Natural killer cell (primary cell): ENCODE results near the gene MRS2. TPM values are rescaled to one million over a fixed set of nuclear protein-coding genes. Genes with fewer than 3 reads are reported as not detected.

Experiments used
- ATAC-seq, 3 donors: fragments of 150-1000 bp in 2 of 3; fragments of 200-7000 bp in 1 of 3; cut with Tn5 transposase; 1 replicate in 1 of 3; 2 replicates in 2 of 3; pipeline ENCODE4 v1.10.0; 2021; ENCODE audit warnings: mild to moderate bottlenecking in 2 of 3, moderate library complexity in 2 of 3
- DNase-seq, 2 donors: peaks; one replicate each; pipeline versions ENCODE4 v3.0.0 to v3.0.0-alpha.2; 2013 to 2021; ENCODE audit warnings: mixed read lengths in 1 of 2
- H3K27ac ChIP-seq: one replicate; pipeline ENCODE4 v1.5.1; 2013; ENCODE audit warnings: mild to moderate bottlenecking, low read length
- H3K27me3 ChIP-seq: one replicate; pipeline ENCODE4 v1.6.1; 2013; ENCODE audit warnings: low read length; ENCODE audit not compliant: control insufficient read depth, insufficient read depth
- H3K36me3 ChIP-seq: one replicate; pipeline ENCODE4 v1.6.1; 2013; ENCODE audit warnings: low read length; ENCODE audit not compliant: control insufficient read depth, insufficient read depth
- H3K4me1 ChIP-seq: one replicate; pipeline ENCODE4 v1.6.1; 2013; ENCODE audit warnings: low read length; ENCODE audit not compliant: control insufficient read depth, insufficient read depth
- H3K4me3 ChIP-seq: one replicate; pipeline ENCODE4 v1.5.1; 2013; ENCODE audit warnings: low read length
- H3K9me3 ChIP-seq: one replicate; pipeline ENCODE4 v1.6.1; 2013; ENCODE audit warnings: low read length; ENCODE audit not compliant: control insufficient read depth, insufficient read depth
- H3K27ac Mint-ChIP-seq, 2 donors: one replicate each; pipeline ENCODE4 v1.8.0; 2022; ENCODE audit warnings: mild to moderate bottlenecking in 2 of 2, mixed read lengths in 2 of 2, moderate library complexity in 1 of 2
- H3K27me3 Mint-ChIP-seq, 2 donors: one replicate each; pipeline ENCODE4 v1.8.0; 2022; ENCODE audit warnings: low read depth in 2 of 2, mixed read lengths in 2 of 2
- H3K36me3 Mint-ChIP-seq: one replicate; pipeline ENCODE4 v1.8.0; 2022; ENCODE audit warnings: mixed read lengths
- H3K4me1 Mint-ChIP-seq, 2 donors: one replicate each; pipeline ENCODE4 v1.8.0; 2022; ENCODE audit warnings: mixed read lengths in 2 of 2
- H3K4me3 Mint-ChIP-seq: one replicate; pipeline ENCODE4 v1.8.0; 2022; ENCODE audit warnings: mild to moderate bottlenecking, moderate library complexity, mixed read lengths
- H3K9me3 Mint-ChIP-seq, 2 donors: one replicate each; pipeline ENCODE4 v1.8.0; 2022; ENCODE audit warnings: mixed read lengths in 2 of 2
- WGBS: methylation state at CpG from one replicate; pipeline ENCODE4 v1.1.7; 2013; ENCODE audit warnings: missing lambda C conversion rate; ENCODE audit not compliant: insufficient coverage; 5-methylcytosine and 5-hydroxymethylcytosine counted together
- intact Hi-C: fragments of 100-400 bp; cut with micrococcal nuclease; formaldehyde crosslinking; loops from one replicate; pipeline ENCODE4 v1.14.2; 2022
- total RNA-seq, 4 donors: library from RNA; stranded (reverse); fragments of 120-200 nt in 1 of 4; gene quantifications; one replicate each; pipeline versions ENCODE4 v1.2.3 to v1.2.4, GENCODE V29; 2013 to 2022
- TF ChIP-seq, protein P1 (sequence below): fragments of 200-600 bp; IDR thresholded peaks from one replicate; pipeline ENCODE4 v1.8.0; 2022; ENCODE audit warnings: antibody characterized with exemption

Gene MRS2
- total RNA-seq, 3 donors from 2014 or later (not counting 1 experiment from before 2014, with no cell fraction given): 9.0 to 12.8 (median 10.8) TPM

DNA sequence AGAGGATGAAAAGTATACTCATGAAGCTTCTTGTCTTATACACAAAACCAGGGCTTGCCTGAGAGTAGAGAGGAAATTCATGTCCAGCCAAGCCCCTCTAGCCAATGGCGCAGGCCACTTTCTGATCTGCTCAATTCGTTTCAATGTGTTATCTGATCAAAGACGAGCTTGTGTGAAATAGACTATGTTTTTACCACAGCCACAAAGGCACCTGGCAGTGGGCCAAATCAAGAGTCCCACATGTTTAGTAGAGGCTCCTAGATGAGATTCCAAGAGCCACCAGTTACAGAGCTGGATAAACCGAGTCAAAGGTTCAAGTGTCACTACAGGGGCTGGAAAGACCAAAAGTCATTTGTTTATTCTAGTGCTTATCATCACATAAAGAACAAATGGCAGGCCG, 51.7 kb downstream of the MRS2 start:
- no peaks in the 10 kb centered on the region for H3K9me3 ChIP-seq
- no peaks in the 10 kb centered on the region for H3K4me1 ChIP-seq
- no peaks in the 10 kb centered on the region for H3K36me3 ChIP-seq
- no peaks in the 10 kb centered on the region for H3K27me3 Mint-ChIP-seq
- H3K36me3 Mint-ChIP-seq: no peaks in the 10 kb centered on the region
- 58% methylated on average over 5 of the region's 5 CpGs for WGBS
- H3K4me3 Mint-ChIP-seq: no peak overlapping the region
- ATAC-seq (no peak), DNase-seq (no peak)
- H3K9me3 Mint-ChIP-seq: no peaks in the 10 kb centered on the region
- no peaks in the 10 kb centered on the region for H3K27me3 ChIP-seq
- TF ChIP-seq, protein P1, sequence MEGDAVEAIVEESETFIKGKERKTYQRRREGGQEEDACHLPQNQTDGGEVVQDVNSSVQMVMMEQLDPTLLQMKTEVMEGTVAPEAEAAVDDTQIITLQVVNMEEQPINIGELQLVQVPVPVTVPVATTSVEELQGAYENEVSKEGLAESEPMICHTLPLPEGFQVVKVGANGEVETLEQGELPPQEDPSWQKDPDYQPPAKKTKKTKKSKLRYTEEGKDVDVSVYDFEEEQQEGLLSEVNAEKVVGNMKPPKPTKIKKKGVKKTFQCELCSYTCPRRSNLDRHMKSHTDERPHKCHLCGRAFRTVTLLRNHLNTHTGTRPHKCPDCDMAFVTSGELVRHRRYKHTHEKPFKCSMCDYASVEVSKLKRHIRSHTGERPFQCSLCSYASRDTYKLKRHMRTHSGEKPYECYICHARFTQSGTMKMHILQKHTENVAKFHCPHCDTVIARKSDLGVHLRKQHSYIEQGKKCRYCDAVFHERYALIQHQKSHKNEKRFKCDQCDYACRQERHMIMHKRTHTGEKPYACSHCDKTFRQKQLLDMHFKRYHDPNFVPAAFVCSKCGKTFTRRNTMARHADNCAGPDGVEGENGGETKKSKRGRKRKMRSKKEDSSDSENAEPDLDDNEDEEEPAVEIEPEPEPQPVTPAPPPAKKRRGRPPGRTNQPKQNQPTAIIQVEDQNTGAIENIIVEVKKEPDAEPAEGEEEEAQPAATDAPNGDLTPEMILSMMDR: no peak
- no peak overlapping the region for H3K27ac Mint-ChIP-seq
- no peak overlapping the region for H3K4me3 ChIP-seq
- intact Hi-C loops: no loop called here
- H3K4me1 Mint-ChIP-seq: no peaks in the 10 kb centered on the region
- H3K27ac ChIP-seq: no peak overlapping the region

DNA sequence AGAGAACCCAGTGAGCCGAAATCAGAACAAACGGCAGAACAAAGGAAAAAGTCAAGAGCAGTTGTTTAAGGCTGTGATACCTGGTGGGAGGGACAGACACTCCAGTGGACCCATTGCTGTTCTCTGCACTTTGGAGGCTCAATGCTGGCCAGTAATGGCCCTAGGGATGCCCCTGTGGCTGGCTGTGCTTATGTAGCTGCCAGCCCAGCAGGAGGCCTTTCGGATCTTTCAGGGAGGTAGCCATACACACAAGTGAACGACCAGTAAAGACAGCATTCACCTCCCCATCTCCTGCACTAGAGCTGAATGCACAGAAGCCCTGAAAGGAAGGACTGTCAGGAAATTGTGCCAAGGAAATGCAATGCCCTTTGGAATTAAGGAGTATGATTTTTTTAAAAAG, 52.3 kb downstream of the MRS2 start:
- intact Hi-C loops: no loop called here
- no peak overlapping the region for H3K4me3 Mint-ChIP-seq

DNA sequence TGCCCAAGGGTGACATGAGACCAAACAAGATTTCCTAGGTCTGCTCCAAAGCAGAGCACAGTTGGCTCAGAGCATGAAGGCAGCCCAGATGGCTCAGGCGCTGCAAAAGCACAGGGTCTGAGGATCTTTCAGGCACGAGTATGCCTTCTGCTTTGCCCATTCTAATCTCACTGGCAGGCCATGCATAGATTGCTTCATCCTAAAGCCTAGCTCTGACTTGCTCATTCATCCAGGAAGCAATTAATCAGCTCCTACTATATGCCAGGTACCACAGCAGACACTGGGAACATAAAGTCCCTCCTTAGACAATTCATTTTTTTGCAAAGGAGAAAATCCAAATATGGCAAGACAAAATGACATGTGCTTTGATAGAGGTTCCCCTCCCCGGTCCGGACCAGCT, 55.4 kb downstream of the MRS2 start:
- WGBS: 69% methylated on average over 4 of the region's 4 CpGs
- Mint-ChIP-seq H3K4me1 (no peaks in the 10 kb centered on the region), H3K4me3 (no peak overlapping the region), H3K27ac (no peak overlapping the region), H3K9me3 (no peaks in the 10 kb centered on the region), H3K36me3 (no peaks in the 10 kb centered on the region), H3K27me3 (no peaks in the 10 kb centered on the region)
- no peaks in the 10 kb centered on the region for H3K9me3 ChIP-seq
- H3K27ac ChIP-seq: no peak overlapping the region
- DNase-seq (no peak), ATAC-seq (no peak)
- no peaks in the 10 kb centered on the region for H3K36me3 ChIP-seq
- H3K4me1 ChIP-seq: no peaks in the 10 kb centered on the region
- intact Hi-C loops: no loop called here
- H3K4me3 ChIP-seq: no peak overlapping the region
- TF ChIP-seq, protein P1: no peak
- H3K27me3 ChIP-seq: no peaks in the 10 kb centered on the region

More for the DNA sequence above, 52.3 kb downstream of the MRS2 start:
- Mint-ChIP-seq H3K9me3 (no peaks in the 10 kb centered on the region), H3K36me3 (no peaks in the 10 kb centered on the region), H3K4me1 (no peaks in the 10 kb centered on the region), H3K27ac (no peak overlapping the region), H3K27me3 (no peaks in the 10 kb centered on the region)
- H3K9me3 ChIP-seq: no peaks in the 10 kb centered on the region
- H3K27me3 ChIP-seq: no peaks in the 10 kb centered on the region
- no peaks in the 10 kb centered on the region for H3K4me1 ChIP-seq
- ATAC-seq (no peak), DNase-seq (no peak)
- WGBS: 94% methylated on average over 4 of the region's 4 CpGs
- no peak overlapping the region for H3K27ac ChIP-seq
- no peaks in the 10 kb centered on the region for H3K36me3 ChIP-seq
- H3K4me3 ChIP-seq: no peak overlapping the region
- TF ChIP-seq, protein P1: no peak

DNA sequence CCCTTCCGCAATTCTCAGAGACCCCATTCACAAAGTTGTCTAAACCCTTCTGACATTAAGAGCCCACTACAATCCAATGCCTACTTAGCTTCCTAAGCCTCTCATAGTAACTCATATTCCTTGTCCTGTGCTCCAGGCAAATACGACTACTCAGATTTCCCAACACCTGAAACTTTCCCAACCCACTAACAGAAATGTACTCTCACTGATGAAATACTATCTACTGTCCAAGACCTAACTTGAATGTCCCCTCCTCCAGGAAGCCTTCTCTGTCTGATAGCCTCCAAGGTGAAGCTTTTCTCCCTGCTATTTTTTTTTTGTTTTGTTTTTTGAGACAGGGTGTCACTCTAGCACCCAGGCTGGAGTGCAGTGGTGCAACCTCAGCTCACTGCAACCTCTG, 56.2 kb downstream of the MRS2 start:
- intact Hi-C loops: no loop called here
- Histone ChIP-seq H3K9me3 (no peaks in the 10 kb centered on the region), H3K4me1 (no peaks in the 10 kb centered on the region), H3K36me3 (no peaks in the 10 kb centered on the region), H3K27ac (no peak overlapping the region), H3K4me3 (no peak overlapping the region), H3K27me3 (no peaks in the 10 kb centered on the region)
- ATAC-seq (no peak), DNase-seq (no peak)
- Mint-ChIP-seq H3K27me3 (no peaks in the 10 kb centered on the region), H3K36me3 (no peaks in the 10 kb centered on the region), H3K4me3 (no peak overlapping the region), H3K27ac (no peak overlapping the region), H3K4me1 (no peaks in the 10 kb centered on the region), H3K9me3 (no peaks in the 10 kb centered on the region)
- TF ChIP-seq, protein P1: no peak
- WGBS: 91% methylated on average over 2 of the region's 2 CpGs
